ENCODE measurements around the gene MTNR1A.
"Not testable (repeated sequence)": the region's sequence is repeated elsewhere in the genome, so short reads cannot be mapped to it uniquely, and the experiment has no call there.

MTNR1A gene

GRCh38 chr4:186563761-186564160 lies 8.4 kb upstream of the MTNR1A start:
- FAIRE-seq (no peak), DNase-seq (ENCODE audit: low spot score) (peak; percentile 18)

DNA sequence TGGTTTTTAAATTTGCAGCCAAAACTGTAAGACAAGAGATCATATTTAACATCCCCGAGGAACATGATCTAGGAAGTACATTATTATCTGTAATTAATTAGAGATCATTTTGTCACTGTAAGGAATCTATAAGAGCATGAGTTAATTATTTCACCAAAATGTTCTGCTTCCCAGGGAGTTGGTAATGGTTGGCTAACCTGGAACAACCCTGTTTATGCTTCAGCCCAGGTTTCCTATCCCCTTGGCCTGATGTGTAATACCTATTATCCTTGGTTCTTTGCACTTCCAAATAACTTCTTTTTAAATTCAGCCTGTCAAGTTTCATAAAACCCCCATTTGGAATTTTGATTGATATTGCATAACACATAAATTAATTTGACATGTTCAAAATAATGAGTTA lies 6.4 kb upstream of the MTNR1A start:
- no peak for FAIRE-seq
- no peak for DNase-seq (ENCODE audit: low spot score)

DNA sequence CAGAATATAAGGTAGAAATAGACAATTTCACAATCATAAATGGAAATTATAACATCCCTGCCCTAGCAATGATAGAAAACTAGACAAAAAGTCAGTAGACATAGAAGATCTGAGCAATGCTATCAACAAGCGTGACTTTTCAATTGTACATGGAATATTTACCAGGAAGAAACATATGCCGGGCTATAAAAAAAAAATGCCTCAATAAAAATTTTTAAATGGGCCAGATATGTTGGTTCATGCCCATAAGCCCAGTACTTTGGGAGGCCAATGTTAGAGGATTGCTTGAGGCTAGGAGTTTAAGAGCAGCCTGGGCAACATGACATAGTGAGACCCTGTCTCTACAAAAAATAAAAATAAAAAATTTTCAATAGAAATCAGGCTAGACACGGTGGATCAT lies 5.3 kb upstream of the MTNR1A start:
- DNase-seq (ENCODE audit: low spot score) (no peak), FAIRE-seq (no peak)

DNA sequence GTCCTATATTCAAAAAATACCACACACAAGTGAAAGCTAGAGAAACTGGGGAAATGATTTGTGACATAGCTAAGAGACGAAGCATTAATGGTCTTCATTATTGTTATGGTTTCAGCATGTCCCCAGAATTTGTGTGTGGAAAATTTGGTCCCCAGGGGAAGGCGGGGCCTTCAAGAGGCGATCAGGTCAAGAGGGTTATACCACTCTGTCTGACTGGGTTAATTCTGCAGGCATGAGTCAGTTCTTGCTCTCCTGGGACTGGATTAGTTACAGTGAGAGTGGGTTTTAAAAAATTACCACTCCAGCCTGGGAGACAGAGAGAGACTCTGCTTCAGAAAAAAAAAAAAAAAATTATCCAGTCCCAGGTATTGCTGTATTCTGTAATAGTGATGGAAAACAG lies 2.1 kb upstream of the MTNR1A start:
- FAIRE-seq (no peak), DNase-seq (ENCODE audit: low spot score) (peak; percentile 53)

- FAIRE-seq, result no peak
- DNase-seq (ENCODE audit: low spot score), result no peak
Measured at GRCh38 chr4:186557061-186557460, 1.7 kb upstream of the MTNR1A start.

DNA sequence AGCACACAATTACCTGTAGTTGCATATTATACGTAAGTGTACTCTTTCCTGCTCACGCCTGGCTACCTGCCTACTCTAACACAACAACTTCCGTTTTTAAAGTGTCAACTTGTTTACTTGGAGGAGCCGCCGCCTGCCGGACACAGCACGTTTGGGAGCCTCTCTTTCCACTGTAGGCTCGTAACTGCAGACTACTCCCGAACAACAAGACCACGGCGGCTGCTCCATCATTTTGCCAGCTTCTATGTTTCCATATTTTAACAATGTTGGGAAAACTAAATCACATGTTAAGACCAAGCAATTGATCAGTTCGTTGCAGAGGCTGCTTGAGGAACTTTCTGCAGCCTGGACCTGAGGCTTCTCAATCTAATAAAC lies 841 bp downstream of the MTNR1A start:
- FAIRE-seq (no peak), DNase-seq (ENCODE audit: low spot score) (no peak)

GRCh38 chr4:186553717-186554116 lies 1.6 kb downstream of the MTNR1A start:
- FAIRE-seq (no peak), DNase-seq (ENCODE audit: low spot score) (no peak)

- DNase-seq (ENCODE audit: low spot score), result no peak
- no peak for FAIRE-seq
Measured at GRCh38 chr4:186551849-186552248, 3.5 kb downstream of the MTNR1A start.

DNA sequence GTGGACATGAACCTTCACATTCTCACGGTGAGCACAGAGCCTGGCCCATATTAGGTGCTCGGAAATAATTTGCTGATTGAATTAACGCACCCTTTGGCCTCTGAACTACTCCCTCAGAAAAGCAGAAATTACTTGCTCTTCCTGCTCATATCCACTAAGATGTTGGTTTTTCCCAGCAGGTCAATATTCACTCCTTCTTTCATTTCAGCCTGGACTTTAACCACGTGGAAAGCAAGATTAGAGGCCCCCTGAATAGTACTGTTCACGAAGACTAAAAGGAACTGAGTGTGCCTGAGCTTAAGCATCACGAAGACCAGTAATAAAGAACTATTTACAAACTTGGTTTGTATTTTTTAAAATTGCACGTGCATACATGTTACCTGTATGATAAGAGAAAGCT lies 9.9 kb downstream of the MTNR1A start:
- DNase-seq (ENCODE audit: low spot score), result no peak
- no peak for FAIRE-seq

DNA sequence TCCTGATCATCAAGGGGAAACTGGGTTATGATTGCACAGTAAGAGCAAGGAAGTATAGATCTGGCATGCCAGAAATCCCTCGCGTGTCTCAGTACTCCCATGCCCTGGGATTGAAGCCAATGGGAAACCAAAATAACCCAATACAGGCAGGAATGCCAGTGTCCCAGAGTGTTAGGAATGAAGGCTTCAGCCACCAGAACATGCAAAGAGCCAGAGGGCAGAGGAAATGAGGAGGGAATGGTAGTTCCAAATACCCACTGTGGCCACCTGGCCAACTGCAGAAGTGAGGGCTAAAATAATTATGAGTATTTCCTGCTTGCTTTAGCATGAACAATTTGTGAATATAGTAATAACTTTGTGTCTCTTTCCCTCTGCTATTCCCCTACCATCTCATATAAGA lies 12.2 kb downstream of the MTNR1A start:
- DNase-seq (ENCODE audit: low spot score), result no peak
- FAIRE-seq, result no peak

DNA sequence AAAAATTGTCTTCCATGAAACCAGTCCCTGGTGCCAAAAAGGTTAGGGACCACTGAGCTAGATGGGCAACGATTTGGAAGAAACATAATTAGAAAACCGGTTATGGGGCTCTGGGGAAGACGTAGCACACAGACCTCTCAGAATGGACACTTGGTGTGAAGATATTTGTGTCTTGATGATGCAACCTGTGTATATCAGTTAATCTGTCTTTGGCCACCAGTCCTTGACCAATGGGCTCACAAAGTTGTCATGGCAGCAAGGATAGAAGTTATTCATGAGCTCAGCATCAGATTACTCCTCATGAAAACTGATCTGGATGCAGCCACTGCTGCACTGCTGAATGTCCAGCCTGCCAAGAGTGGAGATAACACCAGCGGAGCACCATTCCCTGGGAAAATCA lies 13.6 kb downstream of the MTNR1A start:
- FAIRE-seq (no peak), DNase-seq (ENCODE audit: low spot score) (no peak)

DNA sequence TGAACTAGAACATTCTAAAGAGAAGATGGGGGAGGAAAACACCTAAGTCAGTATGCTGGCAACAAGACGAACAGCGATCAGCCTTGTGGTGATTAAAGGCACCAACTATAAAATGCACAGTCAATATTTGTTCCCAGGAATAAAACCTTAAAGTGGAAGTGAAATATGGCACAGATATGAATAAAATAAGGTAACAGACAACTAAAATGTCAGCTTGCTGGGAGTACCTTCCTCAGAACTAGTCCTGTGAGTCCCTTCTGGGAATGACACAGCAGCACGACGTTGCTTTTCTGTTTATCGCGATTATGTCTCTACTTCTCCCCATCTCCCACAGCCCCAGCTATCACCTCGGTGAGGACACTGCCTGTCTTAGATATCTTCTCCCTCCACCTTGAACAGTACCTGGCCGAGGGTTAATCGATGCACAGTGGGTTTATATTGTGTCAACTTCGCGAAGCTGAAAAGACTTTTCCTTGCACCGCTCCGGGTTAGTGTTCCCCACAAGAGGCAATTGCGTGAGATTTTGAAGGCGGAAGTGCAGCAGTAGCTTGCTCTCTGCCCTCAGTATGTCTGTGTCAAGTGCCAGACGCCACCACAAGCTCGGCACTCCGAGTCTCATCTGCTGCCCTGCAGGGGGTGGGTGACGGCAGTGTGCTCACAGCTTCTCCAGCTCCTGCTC lies 17.4 kb downstream of the MTNR1A start:
- DNase-seq (ENCODE audit: low spot score) (no peak), FAIRE-seq (no peak)

- FAIRE-seq (no peak), DNase-seq (ENCODE audit: low spot score) (no peak)
Measured at GRCh38 chr4:186536285-186536684, 19.1 kb downstream of the MTNR1A start.

DNA sequence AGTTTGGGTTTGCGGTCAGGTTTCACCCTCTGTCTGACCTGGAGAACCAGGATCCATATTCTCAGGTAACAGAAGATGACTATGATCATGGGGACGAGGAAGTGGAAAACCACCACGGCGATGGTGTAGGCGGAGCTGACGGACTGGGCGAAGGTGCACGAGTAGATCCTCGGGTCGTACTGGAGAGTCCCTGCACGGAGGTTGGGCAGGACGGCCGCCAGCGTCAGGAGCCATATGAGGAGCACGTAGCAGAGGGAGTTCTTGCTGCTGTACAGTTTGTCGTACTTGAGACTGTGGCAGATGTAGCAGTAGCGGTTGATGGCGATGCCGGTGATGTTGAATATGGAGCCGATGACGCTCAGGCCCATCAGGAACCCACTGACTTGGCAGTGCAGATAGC lies 21.3 kb downstream of the MTNR1A start:
- no peak for FAIRE-seq
- DNase-seq (ENCODE audit: low spot score), result no peak

DNA sequence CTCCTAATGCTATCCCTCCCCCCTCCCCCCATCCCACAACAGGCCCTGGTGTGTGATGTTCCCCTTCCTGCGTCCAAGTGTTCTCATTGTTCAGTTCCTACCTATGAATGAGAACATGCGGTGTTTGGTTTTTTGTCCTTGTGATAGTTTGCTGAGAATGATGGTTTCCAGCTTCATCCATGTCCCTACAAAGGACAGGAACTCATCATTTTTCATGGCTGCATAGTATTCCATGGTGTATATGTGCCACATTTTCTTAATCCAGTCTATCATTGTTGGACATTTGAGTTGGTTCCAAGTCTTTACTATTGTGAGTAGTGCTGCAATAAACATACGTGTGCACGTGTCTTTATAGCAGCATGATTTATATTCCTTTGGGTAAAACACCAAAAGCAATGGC lies 31.4 kb downstream of the MTNR1A start:
- FAIRE-seq; DNase-seq (ENCODE audit: low spot score): not testable (repeated sequence)

DNA sequence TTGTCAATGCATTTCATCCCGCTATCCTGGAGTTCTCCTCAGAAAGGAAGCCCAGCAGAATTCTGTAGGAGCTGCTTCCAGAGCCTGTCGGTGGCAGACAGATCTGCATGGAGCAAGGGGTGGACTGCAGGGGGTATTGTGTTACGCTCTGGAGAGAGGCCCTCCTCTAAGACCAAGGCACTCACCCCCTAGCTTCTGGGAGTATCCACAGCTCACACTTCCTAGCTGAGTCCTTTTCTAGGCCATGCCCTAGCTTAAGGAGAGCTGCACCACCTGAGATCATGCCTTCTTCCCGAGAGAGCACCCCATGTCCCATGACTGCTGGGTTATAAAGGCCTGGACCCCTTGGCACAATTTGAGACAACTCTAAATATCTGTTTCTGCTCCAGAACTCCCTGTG lies 39.1 kb downstream of the MTNR1A start:
- no peak for DNase-seq (ENCODE audit: low spot score)
- no peak for FAIRE-seq

- DNase-seq (ENCODE audit: low spot score), result peak; percentile 22
- no peak for FAIRE-seq
Measured at GRCh38 chr4:186514271-186514950, 41.0 kb downstream of the MTNR1A start.

- DNase-seq (ENCODE audit: low spot score); FAIRE-seq: not testable (repeated sequence)
Measured at GRCh38 chr4:186504771-186505170, 50.6 kb downstream of the MTNR1A start.

- DNase-seq (ENCODE audit: low spot score) (no peak), FAIRE-seq (no peak)
Measured at GRCh38 chr4:186502231-186502630, 53.1 kb downstream of the MTNR1A start.

GRCh38 chr4:186501554-186501953 lies 53.8 kb downstream of the MTNR1A start:
- DNase-seq (ENCODE audit: low spot score) (no peak), FAIRE-seq (no peak)

GRCh38 chr4:186500721-186501304 lies 54.6 kb downstream of the MTNR1A start:
- FAIRE-seq (no peak), DNase-seq (ENCODE audit: low spot score) (no peak)

DNA sequence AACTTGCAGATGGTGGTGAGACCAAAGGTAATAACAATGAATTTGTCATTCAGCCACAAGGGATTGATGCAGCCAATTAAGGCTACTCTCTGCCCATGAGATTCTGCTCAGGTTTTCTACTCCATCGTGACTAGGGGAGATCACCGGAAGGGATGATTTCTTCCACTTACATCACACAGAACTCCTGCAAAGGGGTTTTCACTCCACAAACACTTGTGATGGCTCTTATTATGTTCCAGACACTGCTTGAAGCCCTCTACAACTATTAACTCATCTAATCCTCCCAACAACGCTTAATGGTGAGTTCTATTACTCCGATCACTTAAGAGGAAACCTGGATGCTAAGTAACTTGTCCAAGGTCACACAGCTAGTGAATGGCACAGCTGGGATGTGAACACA lies 55.9 kb downstream of the MTNR1A start:
- DNase-seq (ENCODE audit: low spot score), result no peak

DNA sequence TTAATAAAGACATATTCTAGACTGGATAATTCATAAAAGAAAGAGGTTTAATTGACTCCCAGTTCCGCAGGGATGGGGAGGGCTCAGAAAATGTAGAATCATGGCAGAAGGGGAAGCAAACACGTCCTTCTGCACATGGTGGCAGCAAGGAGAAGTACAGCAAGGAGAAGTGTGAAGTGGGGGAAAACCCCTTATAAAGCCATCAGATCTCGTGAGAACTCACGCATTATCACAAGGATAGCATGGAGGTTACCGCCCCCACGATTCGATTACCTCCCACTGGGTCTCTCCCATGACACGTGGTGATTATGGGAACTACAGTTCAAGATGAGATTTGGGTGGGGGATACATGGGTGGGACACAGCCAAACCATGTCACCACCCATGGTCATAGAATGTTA lies 58.3 kb downstream of the MTNR1A start:
- no peak for DNase-seq (ENCODE audit: low spot score)
- no peak for FAIRE-seq

More for the DNA sequence above, 55.9 kb downstream of the MTNR1A start:
- FAIRE-seq, result no peak
